ENCODE measurements around the gene CCDC57.

The CCDC57 gene

GRCh38 chr17:82164853-82165252 lies 47.8 kb downstream of the CCDC57 start:
- TF ChIP-seq, protein P1, sequence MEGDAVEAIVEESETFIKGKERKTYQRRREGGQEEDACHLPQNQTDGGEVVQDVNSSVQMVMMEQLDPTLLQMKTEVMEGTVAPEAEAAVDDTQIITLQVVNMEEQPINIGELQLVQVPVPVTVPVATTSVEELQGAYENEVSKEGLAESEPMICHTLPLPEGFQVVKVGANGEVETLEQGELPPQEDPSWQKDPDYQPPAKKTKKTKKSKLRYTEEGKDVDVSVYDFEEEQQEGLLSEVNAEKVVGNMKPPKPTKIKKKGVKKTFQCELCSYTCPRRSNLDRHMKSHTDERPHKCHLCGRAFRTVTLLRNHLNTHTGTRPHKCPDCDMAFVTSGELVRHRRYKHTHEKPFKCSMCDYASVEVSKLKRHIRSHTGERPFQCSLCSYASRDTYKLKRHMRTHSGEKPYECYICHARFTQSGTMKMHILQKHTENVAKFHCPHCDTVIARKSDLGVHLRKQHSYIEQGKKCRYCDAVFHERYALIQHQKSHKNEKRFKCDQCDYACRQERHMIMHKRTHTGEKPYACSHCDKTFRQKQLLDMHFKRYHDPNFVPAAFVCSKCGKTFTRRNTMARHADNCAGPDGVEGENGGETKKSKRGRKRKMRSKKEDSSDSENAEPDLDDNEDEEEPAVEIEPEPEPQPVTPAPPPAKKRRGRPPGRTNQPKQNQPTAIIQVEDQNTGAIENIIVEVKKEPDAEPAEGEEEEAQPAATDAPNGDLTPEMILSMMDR (conservative IDR thresholded peaks at IDR 0.05; ENCODE audit: low read length): no peak
- DNase-seq (ENCODE audit: low read depth): no peak
- H3K4me3 ChIP-seq (ENCODE audit: low read length): no peak overlapping the region

DNA sequence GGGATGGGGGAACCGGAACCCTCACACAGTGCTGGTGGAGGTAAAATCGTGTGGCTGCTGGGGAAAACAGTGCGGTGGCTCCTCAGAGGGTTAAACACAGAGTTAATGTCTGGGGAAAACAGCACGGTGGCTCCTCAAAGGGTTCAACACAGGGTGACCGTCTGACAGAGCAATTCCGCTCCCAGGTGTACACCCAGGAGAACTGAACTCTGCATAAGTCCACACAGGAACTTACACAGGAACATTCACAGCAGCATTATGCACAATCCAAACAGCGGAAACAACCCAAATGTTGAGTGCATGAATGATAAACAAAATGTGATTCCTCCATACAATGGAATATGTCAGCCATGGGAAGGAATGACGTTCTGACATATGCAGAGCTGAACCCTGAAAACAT lies 51.4 kb downstream of the CCDC57 start:
- H3K4me3 ChIP-seq (ENCODE audit: low read length): no peak overlapping the region
- DNase-seq (ENCODE audit: low read depth): no peak
- TF ChIP-seq, protein P1 (conservative IDR thresholded peaks at IDR 0.05; ENCODE audit: low read length): no peak

DNA sequence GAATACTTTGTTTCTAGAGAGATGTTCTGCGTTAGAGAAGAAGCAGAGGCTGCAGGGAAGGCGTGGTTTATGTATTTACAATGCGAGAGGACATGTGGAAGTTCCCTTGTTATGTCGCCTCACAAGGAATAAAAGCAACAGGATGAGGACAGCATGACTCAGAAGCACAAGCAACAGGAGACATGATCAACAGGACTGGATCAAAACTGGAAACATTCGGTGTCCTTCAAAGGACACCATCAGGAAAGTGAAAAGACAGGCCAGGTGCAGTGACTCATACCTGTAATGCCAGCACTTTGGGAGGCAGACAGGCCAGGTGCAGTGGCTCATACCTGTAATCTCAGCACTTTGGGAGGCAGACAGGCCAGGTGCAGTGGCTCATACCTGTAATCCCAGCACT lies 52.6 kb downstream of the CCDC57 start:
- no peak overlapping the region for H3K4me3 ChIP-seq (ENCODE audit: low read length)
- no peak for DNase-seq (ENCODE audit: low read depth)
- TF ChIP-seq, protein P1 (conservative IDR thresholded peaks at IDR 0.05; ENCODE audit: low read length): no peak

GRCh38 chr17:82158825-82159224 lies 53.8 kb downstream of the CCDC57 start:
- no peak overlapping the region for H3K4me3 ChIP-seq (ENCODE audit: low read length)
- no peak for DNase-seq (ENCODE audit: low read depth)
- TF ChIP-seq, protein P1 (conservative IDR thresholded peaks at IDR 0.05; ENCODE audit: low read length): no peak

- TF ChIP-seq, protein P1 (conservative IDR thresholded peaks at IDR 0.05; ENCODE audit: low read length): no peak
- DNase-seq (ENCODE audit: low read depth): no peak
- no peak overlapping the region for H3K4me3 ChIP-seq (ENCODE audit: low read length)
These were observed 55.3 kb downstream of the CCDC57 start for GRCh38 chr17:82157046-82158035.

DNA sequence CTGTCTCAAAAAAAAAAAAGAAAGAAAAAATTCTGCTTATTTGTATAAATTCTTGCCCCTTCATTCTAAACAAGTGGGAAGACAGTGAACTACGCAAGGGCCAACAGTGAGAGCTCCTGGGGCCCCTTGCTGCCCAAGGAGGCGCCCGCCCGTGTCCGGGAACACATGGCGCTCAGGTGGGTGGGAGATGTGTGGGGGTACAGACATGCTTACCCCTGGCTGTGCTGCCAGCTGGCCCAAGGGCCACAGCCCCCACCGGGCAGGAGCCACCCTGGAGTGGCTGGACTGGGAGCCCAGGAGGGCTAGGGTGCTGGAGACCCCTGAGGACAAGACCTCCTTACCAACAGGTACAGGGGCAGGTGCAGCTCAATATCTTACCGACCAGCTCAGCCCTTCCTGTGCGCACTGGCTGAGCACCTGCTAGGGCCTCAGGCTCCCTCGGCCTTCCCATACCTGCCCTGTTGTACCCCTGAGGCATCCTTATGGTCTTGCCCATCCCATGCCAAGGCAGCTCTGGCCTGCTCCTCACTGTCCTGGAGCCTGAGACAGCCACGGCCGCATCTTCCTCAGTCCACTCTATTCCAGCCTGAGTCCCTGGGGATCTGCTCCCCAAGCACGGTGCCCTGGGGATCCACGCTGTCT lies 56.2 kb downstream of the CCDC57 start:
- DNase-seq (ENCODE audit: low read depth): no peak
- TF ChIP-seq, protein P1 (conservative IDR thresholded peaks at IDR 0.05; ENCODE audit: low read length): no peak
- no peak overlapping the region for H3K4me3 ChIP-seq (ENCODE audit: low read length)
